Neural progenitor cell (in vitro differentiated cells): ENCODE measurements around the gene IL4I1. TPM values are rescaled to one million over a fixed set of nuclear protein-coding genes. Genes with fewer than 3 reads are reported as not detected.
A peak's percentile ranks its signal among the peaks of the same experiment; 100 is the strongest.

Experiments used
- DNase-seq: peaks from one replicate; pipeline ENCODE4 v3.0.0-alpha.2; 2016; ENCODE audit warnings: low spot score
- H2AFZ ChIP-seq: fragments of 200-600 bp; sonication (generic); replicated peaks from 2 replicates; pipeline ENCODE4 v1.6.1; 2016; ENCODE audit warnings: antibody characterized with exemption
- H3F3A ChIP-seq: fragments of 200-600 bp; sonication (generic); 2 replicates; pipeline ENCODE4 v1.6.1; 2016; ENCODE audit warnings: antibody characterized with exemption, low read depth
- H3K27ac ChIP-seq: fragments of 200-600 bp; sonication (generic); 2 replicates; pipeline ENCODE4 v1.5.1; 2016; ENCODE audit warnings: mild to moderate bottlenecking
- H3K27me3 ChIP-seq: fragments of 200-600 bp; sonication (generic); 2 replicates; pipeline ENCODE4 v1.6.1; 2016; ENCODE audit warnings: mild to moderate bottlenecking, moderate library complexity
- H3K36me3 ChIP-seq: fragments of 200-600 bp; sonication (generic); 2 replicates; pipeline ENCODE4 v1.5.1; 2016
- H3K4me1 ChIP-seq: fragments of 200-600 bp; sonication (generic); 2 replicates; pipeline ENCODE4 v1.6.1; 2016; ENCODE audit warnings: mixed run types
- H3K4me2 ChIP-seq: fragments of 200-600 bp; sonication (generic); 2 replicates; pipeline ENCODE4 v1.6.1; 2016
- H3K4me3 ChIP-seq: fragments of 200-600 bp; sonication (generic); 2 replicates; pipeline ENCODE4 v1.5.1; 2016
- H3K79me2 ChIP-seq: fragments of 200-600 bp; sonication (generic); 2 replicates; pipeline ENCODE4 v1.6.1; 2016; ENCODE audit warnings: low read depth
- H3K9ac ChIP-seq: fragments of 200-600 bp; sonication (generic); 2 replicates; pipeline ENCODE4 v1.6.1; 2016
- H3K9me3 ChIP-seq: fragments of 200-600 bp; sonication (generic); 2 replicates; pipeline ENCODE4 v1.5.1; 2016; ENCODE audit warnings: low read depth
- H4K20me1 ChIP-seq: fragments of 200-600 bp; sonication (generic); 2 replicates; pipeline ENCODE4 v1.6.1; 2016; ENCODE audit warnings: low read depth
- H3K27ac Mint-ChIP-seq: 3 replicates; pipeline ENCODE4 v1.8.0; 2021; ENCODE audit warnings: mixed read lengths
- H3K27me3 Mint-ChIP-seq: 2 replicates; pipeline ENCODE4 v1.8.0; 2022; ENCODE audit warnings: low read depth, mild to moderate bottlenecking, inconsistent platforms, moderate library complexity, mixed read lengths; ENCODE audit not compliant: insufficient read depth
- H3K36me3 Mint-ChIP-seq: 3 replicates; pipeline ENCODE4 v1.8.0; 2021; ENCODE audit warnings: mixed read lengths
- H3K4me1 Mint-ChIP-seq: 3 replicates; pipeline ENCODE4 v1.8.0; 2021; ENCODE audit warnings: mixed read lengths
- H3K4me3 Mint-ChIP-seq: 3 replicates; pipeline ENCODE4 v1.8.0; 2021; ENCODE audit warnings: mild to moderate bottlenecking, moderate library complexity, mixed read lengths
- H3K9me3 Mint-ChIP-seq: 3 replicates; pipeline ENCODE4 v1.8.0; 2020; ENCODE audit warnings: mixed read lengths
- EZH2 ChIP-seq: fragments of 200-600 bp; sonication (generic); IDR thresholded peaks from 2 replicates; pipeline ENCODE4 v1.6.1; 2017; ENCODE audit warnings: antibody characterized with exemption, mild to moderate bottlenecking, moderate library complexity
- EZH2phosphoT487 ChIP-seq: fragments of 200-600 bp; sonication (generic); IDR thresholded peaks from 2 replicates; pipeline ENCODE4 v1.6.1; 2017; ENCODE audit warnings: antibody characterized with exemption
- total RNA-seq: library from RNA; depleted of rRNA; stranded (reverse); fragments of >200 nt; gene quantifications from 2 replicates; pipeline ENCODE4 v1.2.3, GENCODE V29; 2015; ENCODE audit warnings: low replicate concordance
- TF ChIP-seq, protein P1 (sequence below): fragments of 200-600 bp; sonication (generic); IDR thresholded peaks from 2 replicates; pipeline ENCODE4 v1.5.1; 2017; ENCODE audit warnings: antibody characterized with exemption, mild to moderate bottlenecking

IL4I1 gene
- total RNA-seq, 1 donor from 2014 or later = not detected

- TF ChIP-seq, protein P1, sequence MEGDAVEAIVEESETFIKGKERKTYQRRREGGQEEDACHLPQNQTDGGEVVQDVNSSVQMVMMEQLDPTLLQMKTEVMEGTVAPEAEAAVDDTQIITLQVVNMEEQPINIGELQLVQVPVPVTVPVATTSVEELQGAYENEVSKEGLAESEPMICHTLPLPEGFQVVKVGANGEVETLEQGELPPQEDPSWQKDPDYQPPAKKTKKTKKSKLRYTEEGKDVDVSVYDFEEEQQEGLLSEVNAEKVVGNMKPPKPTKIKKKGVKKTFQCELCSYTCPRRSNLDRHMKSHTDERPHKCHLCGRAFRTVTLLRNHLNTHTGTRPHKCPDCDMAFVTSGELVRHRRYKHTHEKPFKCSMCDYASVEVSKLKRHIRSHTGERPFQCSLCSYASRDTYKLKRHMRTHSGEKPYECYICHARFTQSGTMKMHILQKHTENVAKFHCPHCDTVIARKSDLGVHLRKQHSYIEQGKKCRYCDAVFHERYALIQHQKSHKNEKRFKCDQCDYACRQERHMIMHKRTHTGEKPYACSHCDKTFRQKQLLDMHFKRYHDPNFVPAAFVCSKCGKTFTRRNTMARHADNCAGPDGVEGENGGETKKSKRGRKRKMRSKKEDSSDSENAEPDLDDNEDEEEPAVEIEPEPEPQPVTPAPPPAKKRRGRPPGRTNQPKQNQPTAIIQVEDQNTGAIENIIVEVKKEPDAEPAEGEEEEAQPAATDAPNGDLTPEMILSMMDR = no peak
- no peak for TF ChIP-seq EZH2phosphoT487
- TF ChIP-seq EZH2 = no peak
- peaks cover 21% of the 10 kb centered on the region for H4K20me1 ChIP-seq
- H3K4me3 ChIP-seq = peak overlapping the region; percentile 76
- peaks cover 18% of the 10 kb centered on the region for H3K36me3 Mint-ChIP-seq
- H3K4me1 Mint-ChIP-seq = peaks cover 25% of the 10 kb centered on the region
- peak overlapping the region; percentile 100 for H3K27ac Mint-ChIP-seq
- H3K4me1 ChIP-seq = peaks cover 9% of the 10 kb centered on the region
- peak overlapping the region; percentile 95 for H3K4me3 Mint-ChIP-seq
- peaks cover 26% of the 10 kb centered on the region for H3F3A ChIP-seq
- H3K36me3 ChIP-seq = no peaks in the 10 kb centered on the region
- no peak overlapping the region for H3K9ac ChIP-seq
- peak overlapping the region; percentile 52 for H3K4me2 ChIP-seq
- H3K9me3 Mint-ChIP-seq = no peaks in the 10 kb centered on the region
- no peaks in the 10 kb centered on the region for H3K27me3 ChIP-seq
- DNase-seq = no peak
- peaks cover 9% of the 10 kb centered on the region for H3K27me3 Mint-ChIP-seq
- peaks cover 37% of the 10 kb centered on the region for H3K79me2 ChIP-seq
- H3K27ac ChIP-seq = no peak overlapping the region
- H3K9me3 ChIP-seq = no peaks in the 10 kb centered on the region
- H2AFZ ChIP-seq = peak overlapping the region; percentile 1
These were observed 33.9 kb upstream of the IL4I1 start for GRCh38 chr19:49930483-49931011.

GRCh38 chr19:49929611-49930482 is 33.2 kb upstream of the IL4I1 start:
- H3F3A ChIP-seq = peaks cover 27% of the 10 kb centered on the region
- Mint-ChIP-seq H3K4me1 (peaks cover 28% of the 10 kb centered on the region), H3K9me3 (no peaks in the 10 kb centered on the region), H3K4me3 (peak overlapping the region; percentile 95), H3K27me3 (peaks cover 11% of the 10 kb centered on the region), H3K27ac (peak overlapping the region; percentile 100), H3K36me3 (peaks cover 18% of the 10 kb centered on the region)
- H3K9ac ChIP-seq = peak overlapping the region; percentile 75
- H3K27me3 ChIP-seq = no peaks in the 10 kb centered on the region
- H3K27ac ChIP-seq = peak overlapping the region; percentile 87
- H3K79me2 ChIP-seq = peaks cover 44% of the 10 kb centered on the region
- H2AFZ ChIP-seq = peak overlapping the region; percentile 79
- H3K9me3 ChIP-seq = no peaks in the 10 kb centered on the region
- H3K36me3 ChIP-seq = no peaks in the 10 kb centered on the region
- peak; percentile 98 for DNase-seq
- TF ChIP-seq EZH2phosphoT487 = no peak
- no peak for TF ChIP-seq EZH2
- TF ChIP-seq, protein P1 = no peak
- peaks cover 28% of the 10 kb centered on the region for H4K20me1 ChIP-seq
- H3K4me3 ChIP-seq = peak overlapping the region; percentile 76
- H3K4me1 ChIP-seq = peaks cover 9% of the 10 kb centered on the region
- H3K4me2 ChIP-seq = peak overlapping the region; percentile 94

DNA sequence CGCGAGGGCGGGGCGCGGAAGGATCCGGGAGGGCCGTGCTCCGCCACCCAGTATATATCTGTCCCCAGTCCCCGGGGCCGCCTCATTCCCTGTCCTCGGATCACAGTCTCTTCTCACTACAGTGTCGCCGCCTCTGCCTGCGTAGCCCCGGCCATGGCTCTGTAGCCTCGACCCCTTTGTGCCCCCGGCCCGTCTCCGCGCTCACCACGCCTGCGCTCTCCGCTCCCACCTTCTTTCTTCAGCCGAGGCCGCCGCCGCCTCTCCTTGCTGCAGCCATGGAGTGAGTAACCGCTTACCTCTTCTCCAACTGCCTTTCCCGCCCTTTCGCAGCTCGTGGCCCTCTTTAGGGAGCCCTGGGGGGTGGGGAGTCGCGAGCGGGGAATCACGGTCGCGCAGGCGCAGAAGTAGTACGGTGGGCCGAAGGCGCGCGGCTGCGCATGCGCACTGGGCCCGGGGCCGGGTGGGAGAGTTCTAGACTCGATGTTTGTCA is 32.5 kb upstream of the IL4I1 start, which contains the start of the genes ATF5 and NUP62:
Gene ATF5, plus strand, starts transcription at position 85 of the 490 bp plus-strand sequence. CDS start 1,646 bp downstream, outside the sequence.
Gene NUP62, minus strand, starts transcription at position 384 of the 490 bp plus-strand sequence. CDS start 19,697 bp downstream, outside the sequence.
- H3K79me2 ChIP-seq = peaks cover 51% of the 10 kb centered on the region

More for the DNA sequence above, 32.5 kb upstream of the IL4I1 start, which contains the start of the genes ATF5 and NUP62:
- H3F3A ChIP-seq = peaks cover 27% of the 10 kb centered on the region
- peak within 1 kb of the TSS; percentile 75 for H3K9ac ChIP-seq
- peak within 1 kb of the TSS; percentile 94 for H3K4me2 ChIP-seq
- no peaks in the 10 kb centered on the region for H3K9me3 ChIP-seq
- TF ChIP-seq, protein P1 = no peak
- TF ChIP-seq EZH2phosphoT487 (no peak), EZH2 (no peak)
- peak within 1 kb of the TSS; percentile 95 for H3K4me3 Mint-ChIP-seq
- peak within 1 kb of the TSS; percentile 79 for H2AFZ ChIP-seq
- peaks cover 9% of the 10 kb centered on the region for H3K4me1 ChIP-seq
- H3K27me3 ChIP-seq = no peaks in the 10 kb centered on the region
- peaks cover 28% of the 10 kb centered on the region for H3K4me1 Mint-ChIP-seq
- H3K9me3 Mint-ChIP-seq = no peaks in the 10 kb centered on the region
- H3K36me3 ChIP-seq = no peaks in the 10 kb centered on the region
- H3K27ac Mint-ChIP-seq = peak within 1 kb of the TSS; percentile 100
- H4K20me1 ChIP-seq = peaks cover 34% of the 10 kb centered on the region
- H3K27ac ChIP-seq = peak within 1 kb of the TSS; percentile 87
- peaks cover 15% of the 10 kb centered on the region for H3K27me3 Mint-ChIP-seq
- H3K36me3 Mint-ChIP-seq = peaks cover 18% of the 10 kb centered on the region
- DNase-seq = peak; percentile 93
- peak within 1 kb of the TSS; percentile 76 for H3K4me3 ChIP-seq
